Measurements from ENCODE around the gene PCCB.
"Not testable (repeated sequence)": the region's sequence is repeated elsewhere in the genome, so short reads cannot be mapped to it uniquely, and the experiment has no call there.

PCCB gene

GRCh38 chr3:136311968-136312367 is 61.8 kb downstream of the PCCB start:
- Mint-ChIP-seq H3K4me3 (no peak overlapping the region), H3K9me3 (no peaks in the 10 kb centered on the region), H3K27me3 (ENCODE audit: low read depth) (no peaks in the 10 kb centered on the region), H3K36me3 (ENCODE audit: low read depth) (peaks cover 6% of the 10 kb centered on the region), H3K4me1 (ENCODE audit: low read depth) (no peaks in the 10 kb centered on the region), H3K27ac (no peak overlapping the region)
- DNase-seq (ENCODE audit: low spot score): no peak

- Mint-ChIP-seq H3K36me3 (ENCODE audit: low read depth) (peaks cover 63% of the 10 kb centered on the region), H3K4me3 (no peak overlapping the region), H3K9me3 (peaks cover 30% of the 10 kb centered on the region), H3K27ac (no peak overlapping the region), H3K27me3 (ENCODE audit: low read depth) (no peaks in the 10 kb centered on the region), H3K4me1 (ENCODE audit: low read depth) (no peaks in the 10 kb centered on the region)
- DNase-seq (ENCODE audit: low spot score): no peak
Measured at GRCh38 chr3:136326316-136326715, 76.2 kb downstream of the PCCB start.

- Mint-ChIP-seq H3K27ac (no peak overlapping the region), H3K9me3 (peaks cover 17% of the 10 kb centered on the region), H3K4me3 (no peak overlapping the region), H3K36me3 (ENCODE audit: low read depth) (peaks cover 51% of the 10 kb centered on the region), H3K27me3 (ENCODE audit: low read depth) (no peaks in the 10 kb centered on the region), H3K4me1 (ENCODE audit: low read depth) (no peaks in the 10 kb centered on the region)
- DNase-seq (ENCODE audit: low spot score): no peak
Measured at GRCh38 chr3:136327671-136328070, 77.5 kb downstream of the PCCB start.

- Mint-ChIP-seq H3K4me3 (no peak overlapping the region), H3K4me1 (ENCODE audit: low read depth) (no peaks in the 10 kb centered on the region), H3K27ac (no peak overlapping the region), H3K9me3 (no peaks in the 10 kb centered on the region), H3K27me3 (ENCODE audit: low read depth) (no peaks in the 10 kb centered on the region), H3K36me3 (ENCODE audit: low read depth) (peaks cover 49% of the 10 kb centered on the region)
- DNase-seq (ENCODE audit: low spot score): no peak
Measured at GRCh38 chr3:136329593-136329992, 79.5 kb downstream of the PCCB start.

GRCh38 chr3:136330900-136331299 is 80.8 kb downstream of the PCCB start:
- no peaks in the 10 kb centered on the region for H3K27me3 Mint-ChIP-seq (ENCODE audit: low read depth)
- peaks cover 49% of the 10 kb centered on the region for H3K36me3 Mint-ChIP-seq (ENCODE audit: low read depth)
- DNase-seq (ENCODE audit: low spot score): no peak
- no peak overlapping the region for H3K4me3 Mint-ChIP-seq
- no peaks in the 10 kb centered on the region for H3K9me3 Mint-ChIP-seq
- H3K4me1 Mint-ChIP-seq (ENCODE audit: low read depth): no peaks in the 10 kb centered on the region
- H3K27ac Mint-ChIP-seq: no peak overlapping the region

GRCh38 chr3:136332302-136332701 is 82.2 kb downstream of the PCCB start:
- H3K4me1 Mint-ChIP-seq (ENCODE audit: low read depth): no peaks in the 10 kb centered on the region
- no peak overlapping the region for H3K27ac Mint-ChIP-seq
- no peaks in the 10 kb centered on the region for H3K9me3 Mint-ChIP-seq
- H3K4me3 Mint-ChIP-seq: no peak overlapping the region
- no peak for DNase-seq (ENCODE audit: low spot score)
- H3K36me3 Mint-ChIP-seq (ENCODE audit: low read depth): peaks cover 43% of the 10 kb centered on the region
- no peaks in the 10 kb centered on the region for H3K27me3 Mint-ChIP-seq (ENCODE audit: low read depth)

- DNase-seq (ENCODE audit: low spot score): no peak
- Mint-ChIP-seq H3K27ac (no peak overlapping the region), H3K4me1 (ENCODE audit: low read depth) (no peaks in the 10 kb centered on the region), H3K9me3 (no peaks in the 10 kb centered on the region), H3K36me3 (ENCODE audit: low read depth) (peaks cover 43% of the 10 kb centered on the region), H3K4me3 (no peak overlapping the region), H3K27me3 (ENCODE audit: low read depth) (no peaks in the 10 kb centered on the region)
Measured at GRCh38 chr3:136332776-136333175, 82.6 kb downstream of the PCCB start.

GRCh38 chr3:136334209-136334608 is 84.1 kb downstream of the PCCB start:
- Mint-ChIP-seq H3K4me1 (ENCODE audit: low read depth) (no peaks in the 10 kb centered on the region), H3K27me3 (ENCODE audit: low read depth) (no peaks in the 10 kb centered on the region), H3K27ac (no peak overlapping the region), H3K9me3 (no peaks in the 10 kb centered on the region), H3K4me3 (no peak overlapping the region), H3K36me3 (ENCODE audit: low read depth) (peaks cover 45% of the 10 kb centered on the region)
- no peak for DNase-seq (ENCODE audit: low spot score)

GRCh38 chr3:136334726-136335125 is 84.6 kb downstream of the PCCB start:
- H3K4me3 Mint-ChIP-seq; H3K27ac Mint-ChIP-seq; DNase-seq (ENCODE audit: low spot score); H3K9me3 Mint-ChIP-seq; H3K27me3 Mint-ChIP-seq (ENCODE audit: low read depth); H3K4me1 Mint-ChIP-seq (ENCODE audit: low read depth): not testable (repeated sequence)
- peaks cover 44% of the 10 kb centered on the region for H3K36me3 Mint-ChIP-seq (ENCODE audit: low read depth)

GRCh38 chr3:136336329-136337100 is 86.4 kb downstream of the PCCB start:
- DNase-seq (ENCODE audit: low spot score): no peak
- H3K27ac Mint-ChIP-seq: no peak overlapping the region

GRCh38 chr3:136343446-136343845 is 93.3 kb downstream of the PCCB start:
- no peaks in the 10 kb centered on the region for H3K9me3 Mint-ChIP-seq
- no peaks in the 10 kb centered on the region for H3K4me1 Mint-ChIP-seq (ENCODE audit: low read depth)
- no peak for DNase-seq (ENCODE audit: low spot score)
- H3K4me3 Mint-ChIP-seq: no peak overlapping the region
- H3K27ac Mint-ChIP-seq: no peak overlapping the region
- no peaks in the 10 kb centered on the region for H3K27me3 Mint-ChIP-seq (ENCODE audit: low read depth)
- H3K36me3 Mint-ChIP-seq (ENCODE audit: low read depth): peaks cover 28% of the 10 kb centered on the region

More at GRCh38 chr3:136336329-136337100, 86.4 kb downstream of the PCCB start:
- H3K36me3 Mint-ChIP-seq (ENCODE audit: low read depth): peaks cover 49% of the 10 kb centered on the region
- H3K27me3 Mint-ChIP-seq (ENCODE audit: low read depth): no peaks in the 10 kb centered on the region
- no peaks in the 10 kb centered on the region for H3K4me1 Mint-ChIP-seq (ENCODE audit: low read depth)
- H3K9me3 Mint-ChIP-seq: no peaks in the 10 kb centered on the region
- no peak overlapping the region for H3K4me3 Mint-ChIP-seq

- no peak for DNase-seq (ENCODE audit: low spot score)
- Mint-ChIP-seq H3K27ac (no peak overlapping the region), H3K4me1 (ENCODE audit: low read depth) (peaks cover 2% of the 10 kb centered on the region), H3K4me3 (no peak overlapping the region), H3K36me3 (ENCODE audit: low read depth) (peaks cover 30% of the 10 kb centered on the region), H3K9me3 (no peaks in the 10 kb centered on the region), H3K27me3 (ENCODE audit: low read depth) (no peaks in the 10 kb centered on the region)
Measured at GRCh38 chr3:136343873-136344555, 93.9 kb downstream of the PCCB start.

- DNase-seq (ENCODE audit: low spot score): no peak
- Mint-ChIP-seq H3K4me3 (no peak overlapping the region), H3K27me3 (ENCODE audit: low read depth) (no peaks in the 10 kb centered on the region), H3K4me1 (ENCODE audit: low read depth) (peaks cover 2% of the 10 kb centered on the region), H3K9me3 (no peaks in the 10 kb centered on the region), H3K27ac (no peak overlapping the region), H3K36me3 (ENCODE audit: low read depth) (peaks cover 19% of the 10 kb centered on the region)
Measured at GRCh38 chr3:136346486-136346885, 96.3 kb downstream of the PCCB start.

GRCh38 chr3:136350132-136350531 is 100.0 kb downstream of the PCCB start:
- Mint-ChIP-seq H3K9me3 (peaks cover 5% of the 10 kb centered on the region), H3K4me1 (ENCODE audit: low read depth) (peaks cover 14% of the 10 kb centered on the region), H3K27me3 (ENCODE audit: low read depth) (no peaks in the 10 kb centered on the region), H3K36me3 (ENCODE audit: low read depth) (peaks cover 24% of the 10 kb centered on the region), H3K27ac (no peak overlapping the region), H3K4me3 (no peak overlapping the region)
- no peak for DNase-seq (ENCODE audit: low spot score)

All from T-helper 2 cell treated with Interferon-gamma antibody and Interleukin-4, amounts not matched to agents 5 μg/mL and 100 μg/mL, for 36 hours (primary cell).